Prostate gland (tissue), 2 donors: ENCODE results near the gene NEU1. TPM values are rescaled to one million over a fixed set of nuclear protein-coding genes. Genes with fewer than 3 reads are reported as not detected.
A peak's percentile ranks its signal among the peaks of the same experiment; 100 is the strongest.

ENCODE experiments used
- DNase-seq: peaks from one replicate; pipeline ENCODE4 v3.0.0-alpha.2; 2019; ENCODE audit warnings: low spot score
- H3K27ac ChIP-seq, 2 donors: fragments of 200-600 bp; sonication (generic); 2 replicates each; pipeline ENCODE4 v1.5.1; 2017 to 2019
- H3K27me3 ChIP-seq: fragments of 200-600 bp; sonication (generic); replicated peaks from 2 replicates; pipeline ENCODE4 v1.5.1; 2019; ENCODE audit not compliant: insufficient read depth
- H3K36me3 ChIP-seq, 2 donors: fragments of 200-600 bp; sonication (generic); 1 replicate in 1 of 2; 2 replicates in 1 of 2; pipeline versions ENCODE4 v1.5.1 to v1.8.1; 2017 to 2019
- H3K4me1 ChIP-seq: fragments of 200-600 bp; sonication (generic); replicated peaks from 2 replicates; pipeline ENCODE4 v1.5.1; 2019
- H3K4me3 ChIP-seq, 2 donors: fragments of 200-600 bp; sonication (generic); 2 replicates each; pipeline ENCODE4 v1.5.1; 2017 to 2019
- H3K9me3 ChIP-seq: fragments of 200-600 bp; sonication (generic); 2 replicates; pipeline ENCODE4 v1.5.1; 2017
- CTCF ChIP-seq, 4 experiments: fragments of 200-600 bp in 2 of 4; fragments of 450-650 bp in 2 of 4; sonication (generic) in 2 of 4; IDR thresholded peaks; 1 replicate in 3 of 4; 2 replicates in 1 of 4; pipeline ENCODE4 v1.5.1; 2016 to 2019; ENCODE audit warnings: antibody characterized with exemption in 4 of 4, mild to moderate bottlenecking in 2 of 4, moderate library complexity in 2 of 4
- POLR2A ChIP-seq: fragments of 450-650 bp; IDR thresholded peaks from one replicate; pipeline ENCODE4 v1.6.1; 2016; ENCODE audit warnings: antibody characterized with exemption, mild to moderate bottlenecking
- POLR2AphosphoS5 ChIP-seq: sonication (generic); formaldehyde crosslinking; IDR thresholded peaks from one replicate; pipeline ENCODE4 v1.6.1; 2017; ENCODE audit warnings: antibody characterized with exemption
- WGBS: methylation state at CpG from one replicate; pipeline ENCODE4 v1.1.5; 2018; 5-methylcytosine and 5-hydroxymethylcytosine counted together
- intact Hi-C: fragments of 100-400 bp; cut with DNase I; formaldehyde crosslinking; loops from one replicate; pipeline ENCODE4 v1.14.2; 2022
- total RNA-seq, 2 donors: library from RNA; depleted of rRNA; stranded (reverse); fragments of >200 nt; gene quantifications; one replicate each; pipeline ENCODE4 v1.1.0, GENCODE V29; 2016

NEU1 gene
- total RNA-seq, 2 donors from 2014 or later = 88.4 to 117 TPM

GRCh38 chr6:31896493-31896855 is 33.9 kb upstream of the NEU1 start:
- Histone ChIP-seq H3K27me3 (no peaks in the 10 kb centered on the region), H3K27ac (peak overlapping the region; percentile 81 to 93), H3K4me3 (peak overlapping the region; percentile 86 to 99), H3K36me3 (no peaks in the 10 kb centered on the region), H3K9me3 (no peaks in the 10 kb centered on the region), H3K4me1 (no peaks in the 10 kb centered on the region)
- intact Hi-C loops = loop anchor here (2.0 to 5.0 kb wide), 3 partner anchors 32 to 281 kb away; partner anchors contain the start of genes AGPAT1, DDAH2 and RNF5
- 23% methylated on average over 4 of the region's 4 CpGs for WGBS
- DNase-seq = no peak
- TF ChIP-seq POLR2AphosphoS5 (no peak), CTCF (IDR thresholded peaks at IDR 0.05) (no peak), POLR2A (no peak)

GRCh38 chr6:31892821-31893220 is 30.2 kb upstream of the NEU1 start:
- H3K4me1 ChIP-seq = no peaks in the 10 kb centered on the region
- DNase-seq = no peak
- no peaks in the 10 kb centered on the region for H3K9me3 ChIP-seq
- no peak overlapping the region for H3K27ac ChIP-seq
- no peaks in the 10 kb centered on the region for H3K27me3 ChIP-seq
- TF ChIP-seq POLR2A (no peak), POLR2AphosphoS5 (no peak), CTCF (IDR thresholded peaks at IDR 0.05) (no peak)
- peaks cover 0 to 6% of the 10 kb centered on the region in 2 donors for H3K36me3 ChIP-seq
- 85% methylated on average over 6 of the region's 6 CpGs for WGBS
- intact Hi-C loops = no loop called here
- H3K4me3 ChIP-seq = no peak overlapping the region

- TF ChIP-seq POLR2A = no peak
- no peak for TF ChIP-seq CTCF (IDR thresholded peaks at IDR 0.05)
- TF ChIP-seq POLR2AphosphoS5 = no peak
- Histone ChIP-seq H3K4me3 (no peak overlapping the region), H3K9me3 (no peaks in the 10 kb centered on the region), H3K4me1 (no peaks in the 10 kb centered on the region), H3K27ac (no peak overlapping the region), H3K36me3 (peaks cover 2 to 21% of the 10 kb centered on the region in 2 donors), H3K27me3 (no peaks in the 10 kb centered on the region)
- no peak for DNase-seq
- WGBS = 94% methylated on average over 3 of the region's 3 CpGs
- intact Hi-C loops = no loop called here
Measured at GRCh38 chr6:31889331-31889972, 26.8 kb upstream of the NEU1 start.

GRCh38 chr6:31888276-31889258 is 25.9 kb upstream of the NEU1 start:
- no peaks in the 10 kb centered on the region for H3K4me1 ChIP-seq
- no peak overlapping the region for H3K4me3 ChIP-seq
- no peak overlapping the region for H3K27ac ChIP-seq
- no peak for DNase-seq
- H3K27me3 ChIP-seq = no peaks in the 10 kb centered on the region
- H3K36me3 ChIP-seq = peaks cover 8 to 23% of the 10 kb centered on the region in 2 donors
- H3K9me3 ChIP-seq = no peaks in the 10 kb centered on the region
- WGBS = 75% methylated on average over 42 of the region's 43 CpGs
- TF ChIP-seq CTCF (IDR thresholded peaks at IDR 0.05) (peak; percentile 58 to 69 (median 62)), POLR2A (no peak), POLR2AphosphoS5 (peak; percentile 18)
- intact Hi-C loops = no loop called here
